Measurements from ENCODE around the gene TMEM203. TPM values are rescaled to one million over a fixed set of nuclear protein-coding genes. Genes with fewer than 3 reads are reported as not detected.

Gene TMEM203
- total and polyA plus RNA-seq, 10 of the 15 experiments (the other 5 are each of a cell fraction or from before 2014, with no cell fraction given) = 7.2 to 68.1 (median 33.8) TPM

GRCh38 chr9:137191245-137191644 is 14.2 kb downstream of the TMEM203 start:
- Histone ChIP-seq H3K79me2 (ENCODE audit: control insufficient read depth, insufficient read depth, low read length) (peaks cover 33% of the 10 kb centered on the region), H3K4me1 (ENCODE audit: control insufficient read depth, insufficient read depth, low read length) (peaks cover 22% of the 10 kb centered on the region), H3K27ac (ENCODE audit: control insufficient read depth, insufficient read depth) (no peak overlapping the region), H3K9ac (ENCODE audit: control insufficient read depth, insufficient read depth, low read length) (no peak overlapping the region), H3K36me3 (ENCODE audit: control insufficient read depth in 2 of 2, insufficient read depth in 2 of 2, low read length in 1 of 2) (peaks cover 0 to 7% of the 10 kb centered on the region in 2 experiments; a peak in 3 of 4 replicates), H3K9me3 (replicated peaks; ENCODE audit: control insufficient read depth, insufficient read depth, low read length) (no peaks in the 10 kb centered on the region), H3K27me3 (replicated peaks in 1 of 2; ENCODE audit: control insufficient read depth in 2 of 2, insufficient read depth in 2 of 2, low read length in 1 of 2) (no peaks in the 10 kb centered on the region), H4K20me1 (ENCODE audit: control insufficient read depth, insufficient read depth) (peaks cover 7% of the 10 kb centered on the region; the same call in 1 of the 2 replicates), H3K4me3 (no peak overlapping the region), H2AFZ (ENCODE audit: control insufficient read depth, low read depth, low read length) (no peak overlapping the region), H3K4me2 (ENCODE audit: control insufficient read depth, insufficient read depth) (no peak overlapping the region)
- ATAC-seq = no peak
- ChIA-PET SMC1A (ENCODE audit: uncharacterized antibody, unreplicated experiment) (no interaction called here), CTCF (interaction anchor here (0.9 kb wide), 1 partner anchor 68 kb away, joined by 5 read pairs; no protein-coding TSS in a partner anchor), RAD21 (ENCODE audit: unreplicated experiment) (no interaction called here), POLR2A (interaction anchor here (0.6 kb wide), 1 partner anchor 70 kb away, joined by 3 read pairs; no protein-coding TSS in a partner anchor)
- WGBS (ENCODE audit: insufficient coverage, insufficient replicate concordance, low lambda C conversion rate, missing lambda C conversion rate) = 67% methylated on average over 3 of the region's 3 CpGs
- intact Hi-C loops (cut with micrococcal nuclease; ENCODE audit: unreplicated experiment) (no loop called here), in situ Hi-C loops (cut with MboI) (no loop called here)
- no peak for DNase-seq (ENCODE audit: low read depth, low spot score)
- FAIRE-seq = no peak
- no TSS peak for BruUV-seq (replicated peaks)
- TF ChIP-seq POU2F2 (IDR thresholded peaks at IDR 0.05; ENCODE audit: borderline replicate concordance, low read depth, low read length) (no peak), POLR2A (IDR thresholded peaks at IDR 0.05; ENCODE audit: low read depth, low read length) (peak; percentile 38; the same call in 1 of the 2 replicates)

- Histone ChIP-seq H3K9ac (ENCODE audit: control insufficient read depth, insufficient read depth, low read length) (no peak overlapping the region), H4K20me1 (ENCODE audit: control insufficient read depth, insufficient read depth) (peaks cover 7% of the 10 kb centered on the region; the same call in 1 of the 2 replicates), H3K9me3 (replicated peaks; ENCODE audit: control insufficient read depth, insufficient read depth, low read length) (no peaks in the 10 kb centered on the region), H3K4me1 (ENCODE audit: control insufficient read depth, insufficient read depth, low read length) (peaks cover 22% of the 10 kb centered on the region), H3K36me3 (ENCODE audit: control insufficient read depth in 2 of 2, insufficient read depth in 2 of 2, low read length in 1 of 2) (peaks cover 0 to 7% of the 10 kb centered on the region in 2 experiments; a peak in 3 of 4 replicates), H3K79me2 (ENCODE audit: control insufficient read depth, insufficient read depth, low read length) (peaks cover 35% of the 10 kb centered on the region), H3K4me3 (0 out of 2 replicates have a peak overlapping the region, but pooled peaks have one; percentile 99), H3K4me2 (ENCODE audit: control insufficient read depth, insufficient read depth) (peak overlapping the region; percentile 93; the same call in 1 of the 2 replicates), H3K27me3 (replicated peaks in 1 of 2; ENCODE audit: control insufficient read depth in 2 of 2, insufficient read depth in 2 of 2, low read length in 1 of 2) (no peaks in the 10 kb centered on the region), H3K27ac (ENCODE audit: control insufficient read depth, insufficient read depth) (no peak overlapping the region), H2AFZ (ENCODE audit: control insufficient read depth, low read depth, low read length) (no peak overlapping the region)
- CTCF ChIA-PET = interaction anchor here (0.6 to 2.7 kb wide), 7 partner anchors 14 to 123 kb away, joined by 3 to 21 read pairs (median 7); partner anchors contain the start of gene RNF224
- no peak for FAIRE-seq
- SMC1A ChIA-PET (ENCODE audit: uncharacterized antibody, unreplicated experiment) = interaction anchor here (1.2 to 2.2 kb wide), 3 partner anchors 8 to 62 kb away, joined by 3 to 9 read pairs (median 7); no protein-coding TSS in a partner anchor
- TF ChIP-seq ASH2L (IDR thresholded peaks at IDR 0.05; ENCODE audit: borderline replicate concordance, low read depth) (no peak), CTCF (IDR thresholded peaks at IDR 0.05 in 2 of 3, conservative IDR thresholded peaks at IDR 0.05 in 1 of 3; ENCODE audit: control insufficient read depth in 2 of 3, extremely low read depth in 1 of 3, insufficient read depth in 1 of 3, low read depth in 3 of 3, low read length in 3 of 3) (peak in 1 of 3 experiments; percentile 7; a peak in 1 of 6 replicates)
- in situ Hi-C loops (cut with MboI) (no loop called here), intact Hi-C loops (cut with micrococcal nuclease; ENCODE audit: unreplicated experiment) (no loop called here)
- RAD21 ChIA-PET (ENCODE audit: unreplicated experiment) = interaction anchor here (0.6 to 1.1 kb wide), 2 partner anchors 33 to 76 kb away, joined by 3 read pairs; partner anchors contain the start of gene DPP7
- WGBS (ENCODE audit: insufficient coverage, insufficient replicate concordance, low lambda C conversion rate, missing lambda C conversion rate) = 83% methylated on average over 6 of the region's 9 CpGs
- POLR2A ChIA-PET = interaction anchor here (1.8 to 4.6 kb wide), 4 partner anchors 11 to 47 kb away, joined by 7 to 22 read pairs (median 9); partner anchors contain the start of genes CYSRT1, RNF208 and TPRN
- DNase-seq (ENCODE audit: low read depth, low spot score) = no peak
- ATAC-seq = no peak
- BruUV-seq (replicated peaks) = no TSS peak
Measured at GRCh38 chr9:137190315-137190856, 15.1 kb downstream of the TMEM203 start.

Data from GM12878 (cell line).